HG03159 (cell line): ENCODE results near the gene RAD51B.
"Not testable (repeated sequence)": the region's sequence is repeated elsewhere in the genome, so short reads cannot be mapped to it uniquely, and the experiment has no call there.

Source experiments
- ATAC-seq: cut with Tn5 transposase; IDR thresholded peaks from one replicate; pipeline ENCODE4 v1.9.1; 2021; ENCODE audit warnings: mild to moderate bottlenecking, moderate library complexity; ENCODE audit not compliant: unreplicated experiment

The RAD51B gene

DNA sequence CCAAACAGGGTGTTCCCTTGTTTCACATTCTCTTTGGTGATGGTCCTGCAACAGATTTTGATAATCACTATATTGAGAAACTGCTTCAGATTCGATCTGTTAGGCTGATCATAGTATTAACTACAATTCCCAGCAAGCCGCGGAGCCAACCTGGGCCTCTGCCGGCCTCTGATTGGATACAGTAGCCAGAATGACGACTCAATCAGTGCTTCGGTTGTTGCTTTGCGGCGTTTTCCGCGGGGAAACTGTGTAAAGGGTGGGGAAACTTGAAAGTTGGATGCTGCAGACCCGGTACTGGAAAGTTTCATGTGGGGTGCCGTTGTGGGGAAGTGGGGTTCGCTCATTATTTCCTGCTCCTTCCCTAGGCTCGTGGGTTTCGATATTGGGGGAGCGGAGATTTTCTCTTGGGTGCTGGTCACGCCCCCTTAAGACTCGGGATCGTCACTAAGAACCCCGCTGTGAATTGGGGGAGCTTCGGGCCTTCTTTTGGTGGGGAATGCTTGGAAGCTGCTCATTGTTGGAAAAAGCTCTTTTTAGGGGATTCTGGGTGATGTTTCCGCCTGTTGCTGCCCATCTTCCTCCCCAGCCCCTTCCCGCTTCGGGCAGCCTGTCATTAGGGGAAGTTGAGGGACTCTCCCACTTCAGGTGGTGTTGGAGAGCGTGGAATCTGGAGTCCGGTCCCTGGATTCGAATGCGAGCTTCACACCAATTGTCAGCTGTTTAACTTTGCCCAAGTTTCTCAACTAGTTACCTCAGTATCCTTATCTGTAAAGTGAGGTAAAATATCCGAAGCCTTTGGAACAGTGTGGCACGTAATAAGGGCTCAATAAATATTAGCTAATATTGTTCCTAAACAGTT, at the start of gene RAD51B:
RAD51B (plus strand) TSS at position 217 of the 859 bp plus-strand sequence.
- ATAC-seq: peak; percentile 59

- ATAC-seq: no peak
Observed at GRCh38 chr14:67773844-67774377, 45.7 kb upstream of the RAD51B start.

GRCh38 chr14:67776653-67777322, 42.8 kb upstream of the RAD51B start:
- ATAC-seq: no peak

DNA sequence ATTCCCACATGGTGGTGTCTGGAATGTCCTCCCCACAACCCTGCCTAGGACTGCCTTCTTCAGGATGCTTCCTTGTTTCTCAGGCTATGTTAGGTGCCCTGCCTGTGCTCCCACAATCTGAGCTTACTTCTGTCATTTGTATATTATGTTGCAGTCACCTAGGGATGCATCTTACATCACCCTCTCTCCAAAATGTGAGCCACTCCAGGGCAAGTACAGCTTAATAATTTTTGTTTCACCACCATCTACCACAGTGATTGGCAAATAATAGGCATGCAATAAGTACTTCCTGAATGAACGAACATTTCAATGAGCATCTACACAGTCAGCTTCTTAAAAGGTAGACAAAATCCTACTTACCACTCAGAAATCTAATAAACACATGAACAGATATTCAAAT, 40.8 kb upstream of the RAD51B start:
- ATAC-seq: no peak

- ATAC-seq: no peak
Observed at GRCh38 chr14:67782090-67782489, 37.5 kb upstream of the RAD51B start.

GRCh38 chr14:67784244-67784823, 35.2 kb upstream of the RAD51B start:
- no peak for ATAC-seq

- ATAC-seq: no peak
Observed at GRCh38 chr14:67785270-67786109, 34.1 kb upstream of the RAD51B start.

- no peak for ATAC-seq
Observed at GRCh38 chr14:67787673-67788072, 31.9 kb upstream of the RAD51B start.

GRCh38 chr14:67798731-67799130, 20.8 kb upstream of the RAD51B start:
- ATAC-seq: no peak

- ATAC-seq: no peak
Observed at GRCh38 chr14:67800743-67801142, 18.8 kb upstream of the RAD51B start.

GRCh38 chr14:67806246-67806645, 13.3 kb upstream of the RAD51B start:
- no peak for ATAC-seq

DNA sequence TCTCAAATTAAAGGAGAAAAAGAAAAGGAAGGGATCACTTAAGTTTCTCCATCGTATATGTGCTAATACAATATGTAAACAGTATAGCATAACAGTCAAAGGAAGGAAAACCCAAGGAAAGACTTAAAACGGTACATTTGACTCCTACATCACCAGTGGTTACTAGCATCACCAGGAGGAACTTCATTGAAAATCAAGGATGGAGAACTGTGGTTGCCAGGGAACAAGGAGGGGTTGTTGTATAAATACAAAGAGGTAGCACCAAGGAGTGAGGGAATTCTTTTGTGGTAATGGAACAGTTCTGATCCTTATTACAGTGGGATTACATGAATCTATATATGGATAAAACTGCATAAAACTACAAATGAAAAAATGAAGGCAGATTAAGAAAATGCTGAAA, 4.8 kb upstream of the RAD51B start:
- ATAC-seq: no peak

- no peak for ATAC-seq
Observed at GRCh38 chr14:67815573-67816225, 3.9 kb upstream of the RAD51B start.

- peak; percentile 80 for ATAC-seq
Observed at GRCh38 chr14:67816326-67817002, 3.1 kb upstream of the RAD51B start, which contains the start of gene ZFYVE26. Gene ZFYVE26 (minus strand): TSS chr14:67816590. CDS start chr14:67815963, 627 bp downstream.

DNA sequence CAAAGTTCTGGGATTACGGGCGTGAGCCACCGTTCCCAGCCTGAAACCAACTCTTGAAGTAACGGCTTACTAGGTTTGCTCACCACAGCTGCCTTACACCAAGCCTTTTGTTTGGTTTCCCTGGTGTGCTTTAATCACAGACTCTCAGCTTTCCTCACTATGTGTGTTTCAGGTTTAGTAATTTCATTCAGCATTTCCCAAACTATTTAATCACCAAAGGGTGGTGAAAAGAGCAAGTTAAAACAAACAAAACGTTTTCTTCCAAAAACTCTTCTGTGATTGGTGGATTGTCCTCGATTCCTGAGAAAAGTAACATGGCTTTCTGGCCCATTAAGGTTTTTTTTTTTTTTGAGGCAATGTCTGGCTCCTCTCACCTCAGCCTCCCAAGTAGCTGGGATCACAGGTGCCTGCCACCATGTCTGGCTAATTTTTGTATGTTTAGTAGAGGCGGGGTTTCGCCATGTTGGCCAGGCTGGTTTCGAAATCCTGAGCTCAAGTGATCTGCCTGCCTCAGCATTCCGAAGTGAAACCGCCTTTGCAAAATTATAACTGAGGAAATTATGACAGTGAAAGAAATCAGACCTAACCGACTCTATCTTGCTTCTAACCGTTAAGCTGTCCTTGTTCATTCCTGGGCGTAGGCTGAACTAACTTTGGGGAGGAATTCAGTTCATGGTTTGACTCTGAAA, 1.7 kb upstream of the RAD51B start:
- ATAC-seq: no peak

GRCh38 chr14:67818476-67818875, 1.1 kb upstream of the RAD51B start:
- ATAC-seq: not testable (repeated sequence)

DNA sequence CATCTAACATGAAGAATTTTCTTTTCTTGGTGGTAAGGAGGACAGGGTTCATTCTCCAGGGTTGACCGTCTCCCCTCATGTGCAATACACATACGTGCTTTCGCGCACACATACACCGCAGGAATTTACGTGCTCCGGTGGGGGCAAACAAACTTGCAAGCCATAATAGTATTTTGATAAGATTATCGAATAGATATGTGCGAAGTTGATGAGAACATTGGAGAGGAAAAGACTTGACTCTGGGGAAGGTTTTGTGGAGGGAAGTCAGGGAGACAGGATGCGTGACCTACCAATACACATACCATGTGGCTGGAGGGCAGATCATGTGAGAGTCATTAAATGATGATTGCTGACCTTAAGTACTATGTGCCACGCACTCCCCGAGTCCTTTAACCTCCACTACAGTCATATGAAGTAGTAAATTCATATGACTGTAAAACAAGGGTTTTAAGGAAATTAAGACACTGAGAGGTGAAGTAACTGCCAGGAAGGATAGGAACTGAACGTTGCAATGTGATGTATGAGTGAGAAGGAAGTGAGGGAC, 921 bp downstream of the RAD51B start:
- no peak for ATAC-seq

DNA sequence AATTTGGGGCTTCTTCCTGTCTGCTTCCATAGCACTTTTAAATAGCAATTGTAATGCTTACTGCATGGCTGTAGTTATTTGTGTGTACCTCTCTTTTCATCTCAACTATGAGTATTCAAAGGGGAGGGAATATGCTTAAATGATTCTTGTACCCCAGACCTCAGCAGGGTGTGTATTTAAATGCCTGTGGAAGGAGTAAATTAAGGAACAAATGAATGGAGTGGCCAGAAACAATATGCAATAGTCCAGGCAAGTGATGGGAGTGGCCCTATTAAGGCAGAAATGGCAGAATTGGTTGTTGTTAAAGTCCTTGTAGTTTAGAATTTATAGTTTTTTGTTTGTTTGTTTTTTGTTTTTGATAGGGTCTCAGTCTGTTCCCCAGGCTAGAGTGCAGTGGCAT, 1.5 kb downstream of the RAD51B start:
- ATAC-seq: no peak

GRCh38 chr14:67831113-67831512, 11.5 kb downstream of the RAD51B start:
- ATAC-seq: no peak
